Measurements from ENCODE around the gene TMEM141. TPM values are rescaled to one million over a fixed set of nuclear protein-coding genes. Genes with fewer than 3 reads are reported as not detected.

Gene TMEM141
- total RNA-seq, 4 donors from 2014 or later: 60.7 to 70.8 (median 66.9) TPM

DNA sequence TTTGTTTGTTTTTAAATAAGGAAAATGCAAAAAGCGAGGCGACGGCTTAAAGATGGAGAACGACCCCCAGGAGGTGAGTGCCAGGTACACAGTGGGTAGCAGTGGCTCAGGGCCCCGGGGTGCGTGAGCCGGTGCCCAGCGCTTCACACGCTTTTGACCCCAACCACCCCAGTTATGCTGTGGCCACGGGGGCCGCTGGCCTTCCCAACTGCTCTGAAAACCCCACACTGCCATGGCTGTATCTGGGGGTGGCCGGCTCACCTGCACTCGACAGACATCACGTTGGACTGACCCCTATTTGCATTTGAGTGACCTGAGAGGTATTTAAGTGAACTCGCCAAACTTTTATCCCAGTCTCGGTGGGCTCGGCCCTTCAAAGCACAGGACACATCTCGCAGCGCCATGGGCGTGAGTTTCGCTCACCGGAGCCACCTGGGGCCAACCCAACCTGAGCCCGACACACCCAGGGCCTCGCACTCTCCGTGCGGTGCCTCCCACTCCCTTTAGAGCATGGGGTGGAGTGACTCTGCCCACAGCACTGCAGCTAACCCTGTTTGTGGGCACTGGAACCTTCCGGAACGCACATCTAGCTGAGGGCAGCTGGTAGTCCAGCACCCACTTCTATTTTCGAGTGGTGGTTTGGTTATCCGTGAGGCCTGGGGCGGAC lies 37.5 kb downstream of the TMEM141 start:
- no peak overlapping the region for H3K27ac ChIP-seq
- no peaks in the 10 kb centered on the region for H3K27me3 ChIP-seq
- 91 to 92% methylated on average over 27 to 31 of the region's 31 CpGs for WGBS, 2 donors
- peaks cover 0 to 95% (median 18%) of the 10 kb centered on the region in 3 donors for H3K36me3 ChIP-seq
- no peak overlapping the region for H3K4me3 ChIP-seq
- TF ChIP-seq, protein P1, sequence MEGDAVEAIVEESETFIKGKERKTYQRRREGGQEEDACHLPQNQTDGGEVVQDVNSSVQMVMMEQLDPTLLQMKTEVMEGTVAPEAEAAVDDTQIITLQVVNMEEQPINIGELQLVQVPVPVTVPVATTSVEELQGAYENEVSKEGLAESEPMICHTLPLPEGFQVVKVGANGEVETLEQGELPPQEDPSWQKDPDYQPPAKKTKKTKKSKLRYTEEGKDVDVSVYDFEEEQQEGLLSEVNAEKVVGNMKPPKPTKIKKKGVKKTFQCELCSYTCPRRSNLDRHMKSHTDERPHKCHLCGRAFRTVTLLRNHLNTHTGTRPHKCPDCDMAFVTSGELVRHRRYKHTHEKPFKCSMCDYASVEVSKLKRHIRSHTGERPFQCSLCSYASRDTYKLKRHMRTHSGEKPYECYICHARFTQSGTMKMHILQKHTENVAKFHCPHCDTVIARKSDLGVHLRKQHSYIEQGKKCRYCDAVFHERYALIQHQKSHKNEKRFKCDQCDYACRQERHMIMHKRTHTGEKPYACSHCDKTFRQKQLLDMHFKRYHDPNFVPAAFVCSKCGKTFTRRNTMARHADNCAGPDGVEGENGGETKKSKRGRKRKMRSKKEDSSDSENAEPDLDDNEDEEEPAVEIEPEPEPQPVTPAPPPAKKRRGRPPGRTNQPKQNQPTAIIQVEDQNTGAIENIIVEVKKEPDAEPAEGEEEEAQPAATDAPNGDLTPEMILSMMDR (IDR thresholded peaks at IDR 0.05): no peak
- TF ChIP-seq EP300 (IDR thresholded peaks at IDR 0.05): no peak
- H3K9me3 ChIP-seq: no peaks in the 10 kb centered on the region
- no peaks in the 10 kb centered on the region for H3K4me1 ChIP-seq
- no peak for DNase-seq (ENCODE audit: low spot score in 2 of 2)

DNA sequence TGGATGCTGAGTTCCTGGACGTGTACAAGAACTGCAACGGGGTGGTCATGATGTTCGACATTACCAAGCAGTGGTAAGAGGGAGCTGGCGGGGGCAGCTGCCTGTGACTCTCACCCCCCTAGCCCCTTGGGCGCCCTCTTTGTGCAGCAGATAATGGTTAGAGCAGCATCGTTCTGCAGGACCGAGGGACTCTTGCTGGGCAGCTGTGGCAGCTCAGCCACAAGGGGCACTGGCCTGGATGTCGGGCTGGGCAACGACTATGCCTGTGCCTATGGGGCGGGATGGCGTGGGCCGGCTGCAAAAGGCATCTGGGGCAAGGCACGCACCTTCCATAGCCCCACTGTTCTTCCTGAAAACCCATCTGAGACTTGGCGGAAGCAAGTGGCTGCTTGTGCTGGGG lies 38.3 kb downstream of the TMEM141 start:
- H3K4me1 ChIP-seq: no peaks in the 10 kb centered on the region
- no peak for TF ChIP-seq POLR2A (IDR thresholded peaks at IDR 0.05)
- TF ChIP-seq EP300 (IDR thresholded peaks at IDR 0.05): no peak
- TF ChIP-seq, protein P1 (IDR thresholded peaks at IDR 0.05): no peak
- H3K27me3 ChIP-seq: no peaks in the 10 kb centered on the region
- no peaks in the 10 kb centered on the region for H3K9me3 ChIP-seq
- no peak overlapping the region for H3K27ac ChIP-seq
- 92 to 96% methylated on average over 6 to 14 of the region's 14 CpGs for WGBS, 2 donors
- peaks cover 0 to 88% (median 18%) of the 10 kb centered on the region in 3 donors for H3K36me3 ChIP-seq
- no peak overlapping the region for H3K4me3 ChIP-seq
- no peak for DNase-seq (ENCODE audit: low spot score in 2 of 2)

DNA sequence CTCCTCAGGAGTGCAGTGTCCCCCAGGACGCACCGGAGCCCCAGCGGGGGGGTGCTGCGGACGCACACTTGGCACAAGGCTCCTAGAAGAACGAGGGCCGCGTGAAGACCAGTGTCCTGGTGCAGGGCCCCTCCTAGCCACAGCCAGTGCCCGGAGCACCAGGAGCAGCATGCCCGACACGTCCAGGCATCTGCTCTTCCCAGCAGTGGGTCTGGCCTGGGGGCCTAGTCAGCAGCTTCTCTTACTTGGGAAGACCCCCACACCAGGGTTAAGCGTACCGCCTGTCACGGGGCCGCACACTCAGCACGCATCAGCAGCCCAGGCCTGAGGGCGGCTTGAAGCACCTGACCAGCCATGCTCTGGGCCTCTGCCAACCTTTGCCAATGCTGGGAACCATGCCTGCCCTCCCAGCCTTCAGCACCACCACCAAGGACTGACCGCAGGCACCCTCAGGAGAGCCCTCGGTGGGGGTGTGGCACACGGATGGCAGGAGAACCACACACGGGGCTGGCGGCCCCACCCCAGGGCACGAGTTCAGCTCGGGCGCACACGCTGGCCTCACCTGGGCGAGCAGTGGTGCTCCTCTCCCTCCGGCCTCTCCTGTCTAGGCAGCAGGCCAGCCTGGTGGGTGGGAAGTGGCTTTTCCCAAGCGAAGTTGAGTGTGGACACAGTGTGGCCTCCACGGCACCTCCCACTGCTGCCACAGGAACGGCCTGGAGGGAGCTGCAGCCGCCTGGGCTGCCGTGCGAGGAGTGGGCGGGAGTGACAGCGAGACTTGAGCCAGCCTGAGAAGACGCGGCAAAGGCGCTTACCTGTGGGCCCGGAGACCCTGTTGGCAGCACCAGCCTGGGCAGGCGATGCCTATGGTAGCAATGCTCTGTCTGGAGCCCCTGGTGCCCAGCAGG lies 39.1 kb downstream of the TMEM141 start:
- H3K36me3 ChIP-seq: peaks cover 0 to 87% (median 18%) of the 10 kb centered on the region in 3 donors
- WGBS, 2 donors: 86 to 90% methylated on average over 29 of the region's 41 CpGs
- H3K9me3 ChIP-seq: no peaks in the 10 kb centered on the region
- no peaks in the 10 kb centered on the region for H3K27me3 ChIP-seq
- DNase-seq (ENCODE audit: low spot score in 2 of 2): no peak
- H3K4me1 ChIP-seq: no peaks in the 10 kb centered on the region
- TF ChIP-seq, protein P1 (IDR thresholded peaks at IDR 0.05): no peak
- no peak for TF ChIP-seq EP300 (IDR thresholded peaks at IDR 0.05)
- no peak for TF ChIP-seq POLR2A (IDR thresholded peaks at IDR 0.05)
- H3K27ac ChIP-seq: no peak overlapping the region
- no peak overlapping the region for H3K4me3 ChIP-seq

DNA sequence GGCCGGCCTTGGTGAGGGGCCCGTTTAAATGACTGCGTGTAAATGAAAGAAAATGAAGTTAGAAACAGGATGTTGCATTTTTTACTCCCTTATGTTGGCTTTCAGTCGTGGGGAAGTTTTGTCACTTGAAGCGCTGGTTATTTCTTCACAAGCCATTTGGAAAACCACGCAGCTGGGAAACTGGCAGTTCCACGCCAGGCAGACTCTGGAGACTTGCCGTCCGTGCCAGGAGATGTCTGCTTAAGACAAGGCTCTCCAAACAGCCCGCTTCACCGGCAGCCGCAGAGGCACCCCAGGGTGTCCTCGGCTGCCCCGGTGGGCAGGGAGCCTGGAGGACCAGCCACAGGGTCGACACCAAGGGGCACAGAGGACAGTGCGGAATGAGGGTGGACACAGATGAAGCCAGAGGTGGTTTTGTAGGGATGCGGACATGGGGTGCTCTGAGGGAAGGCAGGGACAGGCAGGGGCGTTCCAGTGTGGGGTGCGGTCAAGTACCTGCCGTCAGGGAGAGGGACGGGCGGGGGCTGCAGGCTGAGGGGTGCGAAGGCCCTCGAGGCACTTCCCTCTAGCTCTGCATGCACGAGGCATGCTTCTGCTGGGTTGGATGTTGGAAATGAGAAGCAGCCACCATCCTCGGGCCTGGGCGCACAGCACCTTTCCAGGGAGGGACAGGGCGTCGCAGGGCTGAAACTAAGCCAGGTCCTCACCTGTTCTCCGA lies 40.0 kb downstream of the TMEM141 start:
- DNase-seq (ENCODE audit: low spot score in 2 of 2): no peak
- no peaks in the 10 kb centered on the region for H3K27me3 ChIP-seq
- no peak overlapping the region for H3K4me3 ChIP-seq
- no peaks in the 10 kb centered on the region for H3K9me3 ChIP-seq
- H3K36me3 ChIP-seq: peaks cover 0 to 87% (median 18%) of the 10 kb centered on the region in 3 donors
- H3K4me1 ChIP-seq: no peaks in the 10 kb centered on the region
- TF ChIP-seq POLR2A (IDR thresholded peaks at IDR 0.05) (no peak), EP300 (IDR thresholded peaks at IDR 0.05) (no peak)
- TF ChIP-seq, protein P1 (IDR thresholded peaks at IDR 0.05): no peak
- no peak overlapping the region for H3K27ac ChIP-seq
- 88 to 90% methylated on average over 28 to 29 of the region's 30 CpGs for WGBS, 2 donors
